ENCODE results near the gene EBF3. TPM values are rescaled to one million over a fixed set of nuclear protein-coding genes. Genes with fewer than 3 reads are reported as not detected.

The EBF3 gene
- total and polyA plus RNA-seq, 2 experiments from 2014 or later, result 0.27 to 0.49 TPM

DNA sequence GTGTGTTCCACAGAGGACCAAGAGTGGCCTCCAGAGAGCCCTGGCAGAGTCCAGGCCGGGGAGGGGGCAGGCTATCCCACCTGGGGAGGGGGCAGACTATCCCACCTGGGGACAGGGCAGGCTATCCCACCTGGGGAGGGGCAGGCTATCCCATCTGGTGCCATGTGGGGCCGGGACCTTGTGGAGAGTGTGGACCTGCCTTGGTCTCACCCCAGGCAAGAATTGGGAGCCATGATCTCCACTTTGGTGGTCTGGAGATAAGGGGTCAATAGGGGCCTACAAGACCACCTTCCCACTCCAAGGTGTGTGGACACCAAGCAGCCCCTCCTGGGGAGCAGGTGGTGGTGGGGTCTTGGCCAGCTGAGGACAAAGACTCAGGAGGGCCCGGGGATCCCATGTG is 138.2 kb downstream of the EBF3 start (continued):
- TF ChIP-seq, protein P1, sequence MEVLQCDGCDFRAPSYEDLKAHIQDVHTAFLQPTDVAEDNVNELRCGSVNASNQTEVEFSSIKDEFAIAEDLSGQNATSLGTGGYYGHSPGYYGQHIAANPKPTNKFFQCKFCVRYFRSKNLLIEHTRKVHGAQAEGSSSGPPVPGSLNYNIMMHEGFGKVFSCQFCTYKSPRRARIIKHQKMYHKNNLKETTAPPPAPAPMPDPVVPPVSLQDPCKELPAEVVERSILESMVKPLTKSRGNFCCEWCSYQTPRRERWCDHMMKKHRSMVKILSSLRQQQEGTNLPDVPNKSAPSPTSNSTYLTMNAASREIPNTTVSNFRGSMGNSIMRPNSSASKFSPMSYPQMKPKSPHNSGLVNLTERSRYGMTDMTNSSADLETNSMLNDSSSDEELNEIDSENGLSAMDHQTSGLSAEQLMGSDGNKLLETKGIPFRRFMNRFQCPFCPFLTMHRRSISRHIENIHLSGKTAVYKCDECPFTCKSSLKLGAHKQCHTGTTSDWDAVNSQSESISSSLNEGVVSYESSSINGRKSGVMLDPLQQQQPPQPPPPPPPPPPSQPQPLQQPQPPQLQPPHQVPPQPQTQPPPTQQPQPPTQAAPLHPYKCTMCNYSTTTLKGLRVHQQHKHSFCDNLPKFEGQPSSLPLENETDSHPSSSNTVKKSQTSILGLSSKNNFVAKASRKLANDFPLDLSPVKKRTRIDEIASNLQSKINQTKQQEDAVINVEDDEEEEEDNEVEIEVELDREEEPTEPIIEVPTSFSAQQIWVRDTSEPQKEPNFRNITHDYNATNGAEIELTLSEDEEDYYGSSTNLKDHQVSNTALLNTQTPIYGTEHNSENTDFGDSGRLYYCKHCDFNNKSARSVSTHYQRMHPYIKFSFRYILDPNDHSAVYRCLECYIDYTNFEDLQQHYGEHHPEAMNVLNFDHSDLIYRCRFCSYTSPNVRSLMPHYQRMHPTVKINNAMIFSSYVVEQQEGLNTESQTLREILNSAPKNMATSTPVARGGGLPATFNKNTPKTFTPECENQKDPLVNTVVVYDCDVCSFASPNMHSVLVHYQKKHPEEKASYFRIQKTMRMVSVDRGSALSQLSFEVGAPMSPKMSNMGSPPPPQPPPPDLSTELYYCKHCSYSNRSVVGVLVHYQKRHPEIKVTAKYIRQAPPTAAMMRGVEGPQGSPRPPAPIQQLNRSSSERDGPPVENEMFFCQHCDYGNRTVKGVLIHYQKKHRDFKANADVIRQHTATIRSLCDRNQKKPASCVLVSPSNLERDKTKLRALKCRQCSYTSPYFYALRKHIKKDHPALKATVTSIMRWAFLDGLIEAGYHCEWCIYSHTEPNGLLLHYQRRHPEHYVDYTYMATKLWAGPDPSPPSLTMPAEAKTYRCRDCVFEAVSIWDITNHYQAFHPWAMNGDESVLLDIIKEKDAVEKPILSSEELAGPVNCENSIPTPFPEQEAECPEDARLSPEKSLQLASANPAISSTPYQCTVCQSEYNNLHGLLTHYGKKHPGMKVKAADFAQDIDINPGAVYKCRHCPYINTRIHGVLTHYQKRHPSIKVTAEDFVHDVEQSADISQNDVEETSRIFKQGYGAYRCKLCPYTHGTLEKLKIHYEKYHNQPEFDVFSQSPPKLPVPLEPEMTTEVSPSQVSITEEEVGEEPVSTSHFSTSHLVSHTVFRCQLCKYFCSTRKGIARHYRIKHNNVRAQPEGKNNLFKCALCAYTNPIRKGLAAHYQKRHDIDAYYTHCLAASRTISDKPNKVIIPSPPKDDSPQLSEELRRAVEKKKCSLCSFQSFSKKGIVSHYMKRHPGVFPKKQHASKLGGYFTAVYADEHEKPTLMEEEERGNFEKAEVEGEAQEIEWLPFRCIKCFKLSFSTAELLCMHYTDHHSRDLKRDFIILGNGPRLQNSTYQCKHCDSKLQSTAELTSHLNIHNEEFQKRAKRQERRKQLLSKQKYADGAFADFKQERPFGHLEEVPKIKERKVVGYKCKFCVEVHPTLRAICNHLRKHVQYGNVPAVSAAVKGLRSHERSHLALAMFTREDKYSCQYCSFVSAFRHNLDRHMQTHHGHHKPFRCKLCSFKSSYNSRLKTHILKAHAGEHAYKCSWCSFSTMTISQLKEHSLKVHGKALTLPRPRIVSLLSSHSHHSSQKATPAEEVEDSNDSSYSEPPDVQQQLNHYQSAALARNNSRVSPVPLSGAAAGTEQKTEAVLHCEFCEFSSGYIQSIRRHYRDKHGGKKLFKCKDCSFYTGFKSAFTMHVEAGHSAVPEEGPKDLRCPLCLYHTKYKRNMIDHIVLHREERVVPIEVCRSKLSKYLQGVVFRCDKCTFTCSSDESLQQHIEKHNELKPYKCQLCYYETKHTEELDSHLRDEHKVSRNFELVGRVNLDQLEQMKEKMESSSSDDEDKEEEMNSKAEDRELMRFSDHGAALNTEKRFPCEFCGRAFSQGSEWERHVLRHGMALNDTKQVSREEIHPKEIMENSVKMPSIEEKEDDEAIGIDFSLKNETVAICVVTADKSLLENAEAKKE (CRISPR knock-in tag; IDR thresholded peaks at IDR 0.05), result no peak
- TF ChIP-seq ZNF331 (CRISPR knock-in tag; IDR thresholded peaks at IDR 0.05; ENCODE audit: low read depth), result no peak

DNA sequence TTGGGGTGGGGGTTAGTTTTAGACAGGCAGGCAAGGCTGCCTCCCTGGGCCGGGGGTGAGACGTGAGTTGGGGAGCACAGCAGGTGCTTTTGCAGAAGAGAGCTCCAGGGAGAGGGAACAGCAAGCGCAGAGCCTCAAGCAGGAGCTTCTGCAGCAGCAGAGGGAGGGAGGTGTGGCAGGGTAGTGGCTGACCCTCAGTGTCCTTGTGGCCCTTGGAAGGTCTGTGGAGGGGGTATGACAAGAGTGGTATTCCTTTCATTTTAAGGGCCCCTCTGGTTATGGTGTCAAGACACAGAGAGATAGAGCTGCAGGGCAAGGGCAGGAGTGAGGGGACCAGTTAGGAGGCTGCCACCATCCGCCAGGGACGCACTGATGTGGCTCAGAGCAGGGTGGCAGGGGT is 138.9 kb downstream of the EBF3 start:
- ATAC-seq (no peak), DNase-seq (ENCODE audit: low spot score) (no peak)
- Histone ChIP-seq H4K20me1 (replicated peaks; ENCODE audit: insufficient read depth) (no peaks in the 10 kb centered on the region), H3K27me3 (ENCODE audit: insufficient read depth) (no peaks in the 10 kb centered on the region), H3K36me3 (ENCODE audit: insufficient read depth) (no peaks in the 10 kb centered on the region), H3F3A (replicated peaks; ENCODE audit: low read depth) (no peaks in the 10 kb centered on the region), H3K9me2 (ENCODE audit: insufficient read depth) (no peaks in the 10 kb centered on the region), H3K4me3 (no peak overlapping the region), H2AFZ (no peak overlapping the region), H3K4me1 (ENCODE audit: insufficient read depth) (no peaks in the 10 kb centered on the region), H3K79me2 (replicated peaks; ENCODE audit: insufficient read depth) (no peaks in the 10 kb centered on the region), H3K27ac (ENCODE audit: low read depth) (no peak overlapping the region), H3K4me2 (no peak overlapping the region)
- no peaks in the 10 kb centered on the region for H3K9me3 Mint-ChIP-seq
- H3K27me3 Mint-ChIP-seq (ENCODE audit: insufficient read depth, low read depth, poor library complexity), result peaks cover 2% of the 10 kb centered on the region
- H3K4me1 Mint-ChIP-seq, result no peaks in the 10 kb centered on the region
- H3K36me3 Mint-ChIP-seq (ENCODE audit: low read depth), result no peaks in the 10 kb centered on the region; the same call in 2 of the 3 replicates
- no peak overlapping the region for H3K27ac Mint-ChIP-seq
- H3K4me3 Mint-ChIP-seq, result no peak overlapping the region
- no peak for TF ChIP-seq EZH2 (IDR thresholded peaks at IDR 0.05; ENCODE audit: low read depth, unreplicated experiment)
- no peak for TF ChIP-seq EZH2phosphoT487 (IDR thresholded peaks at IDR 0.05; ENCODE audit: unreplicated experiment)
- TF ChIP-seq ZNF331 (CRISPR knock-in tag; IDR thresholded peaks at IDR 0.05; ENCODE audit: low read depth), result no peak
- TF ChIP-seq, protein P2, sequence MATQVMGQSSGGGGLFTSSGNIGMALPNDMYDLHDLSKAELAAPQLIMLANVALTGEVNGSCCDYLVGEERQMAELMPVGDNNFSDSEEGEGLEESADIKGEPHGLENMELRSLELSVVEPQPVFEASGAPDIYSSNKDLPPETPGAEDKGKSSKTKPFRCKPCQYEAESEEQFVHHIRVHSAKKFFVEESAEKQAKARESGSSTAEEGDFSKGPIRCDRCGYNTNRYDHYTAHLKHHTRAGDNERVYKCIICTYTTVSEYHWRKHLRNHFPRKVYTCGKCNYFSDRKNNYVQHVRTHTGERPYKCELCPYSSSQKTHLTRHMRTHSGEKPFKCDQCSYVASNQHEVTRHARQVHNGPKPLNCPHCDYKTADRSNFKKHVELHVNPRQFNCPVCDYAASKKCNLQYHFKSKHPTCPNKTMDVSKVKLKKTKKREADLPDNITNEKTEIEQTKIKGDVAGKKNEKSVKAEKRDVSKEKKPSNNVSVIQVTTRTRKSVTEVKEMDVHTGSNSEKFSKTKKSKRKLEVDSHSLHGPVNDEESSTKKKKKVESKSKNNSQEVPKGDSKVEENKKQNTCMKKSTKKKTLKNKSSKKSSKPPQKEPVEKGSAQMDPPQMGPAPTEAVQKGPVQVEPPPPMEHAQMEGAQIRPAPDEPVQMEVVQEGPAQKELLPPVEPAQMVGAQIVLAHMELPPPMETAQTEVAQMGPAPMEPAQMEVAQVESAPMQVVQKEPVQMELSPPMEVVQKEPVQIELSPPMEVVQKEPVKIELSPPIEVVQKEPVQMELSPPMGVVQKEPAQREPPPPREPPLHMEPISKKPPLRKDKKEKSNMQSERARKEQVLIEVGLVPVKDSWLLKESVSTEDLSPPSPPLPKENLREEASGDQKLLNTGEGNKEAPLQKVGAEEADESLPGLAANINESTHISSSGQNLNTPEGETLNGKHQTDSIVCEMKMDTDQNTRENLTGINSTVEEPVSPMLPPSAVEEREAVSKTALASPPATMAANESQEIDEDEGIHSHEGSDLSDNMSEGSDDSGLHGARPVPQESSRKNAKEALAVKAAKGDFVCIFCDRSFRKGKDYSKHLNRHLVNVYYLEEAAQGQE (IDR thresholded peaks at IDR 0.05; ENCODE audit: unreplicated experiment), result no peak
- no peak for TF ChIP-seq ZNF114 (CRISPR knock-in tag; IDR thresholded peaks at IDR 0.05)
- no peak for TF ChIP-seq NANOG (IDR thresholded peaks at IDR 0.05; ENCODE audit: borderline replicate concordance)
- TF ChIP-seq, protein P3, sequence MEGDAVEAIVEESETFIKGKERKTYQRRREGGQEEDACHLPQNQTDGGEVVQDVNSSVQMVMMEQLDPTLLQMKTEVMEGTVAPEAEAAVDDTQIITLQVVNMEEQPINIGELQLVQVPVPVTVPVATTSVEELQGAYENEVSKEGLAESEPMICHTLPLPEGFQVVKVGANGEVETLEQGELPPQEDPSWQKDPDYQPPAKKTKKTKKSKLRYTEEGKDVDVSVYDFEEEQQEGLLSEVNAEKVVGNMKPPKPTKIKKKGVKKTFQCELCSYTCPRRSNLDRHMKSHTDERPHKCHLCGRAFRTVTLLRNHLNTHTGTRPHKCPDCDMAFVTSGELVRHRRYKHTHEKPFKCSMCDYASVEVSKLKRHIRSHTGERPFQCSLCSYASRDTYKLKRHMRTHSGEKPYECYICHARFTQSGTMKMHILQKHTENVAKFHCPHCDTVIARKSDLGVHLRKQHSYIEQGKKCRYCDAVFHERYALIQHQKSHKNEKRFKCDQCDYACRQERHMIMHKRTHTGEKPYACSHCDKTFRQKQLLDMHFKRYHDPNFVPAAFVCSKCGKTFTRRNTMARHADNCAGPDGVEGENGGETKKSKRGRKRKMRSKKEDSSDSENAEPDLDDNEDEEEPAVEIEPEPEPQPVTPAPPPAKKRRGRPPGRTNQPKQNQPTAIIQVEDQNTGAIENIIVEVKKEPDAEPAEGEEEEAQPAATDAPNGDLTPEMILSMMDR (conservative IDR thresholded peaks at IDR 0.05; ENCODE audit: low read depth in 2 of 2), result no peak
- TF ChIP-seq STAT1 (IDR thresholded peaks at IDR 0.05; ENCODE audit: unreplicated experiment), result no peak
- TF ChIP-seq, protein P4, sequence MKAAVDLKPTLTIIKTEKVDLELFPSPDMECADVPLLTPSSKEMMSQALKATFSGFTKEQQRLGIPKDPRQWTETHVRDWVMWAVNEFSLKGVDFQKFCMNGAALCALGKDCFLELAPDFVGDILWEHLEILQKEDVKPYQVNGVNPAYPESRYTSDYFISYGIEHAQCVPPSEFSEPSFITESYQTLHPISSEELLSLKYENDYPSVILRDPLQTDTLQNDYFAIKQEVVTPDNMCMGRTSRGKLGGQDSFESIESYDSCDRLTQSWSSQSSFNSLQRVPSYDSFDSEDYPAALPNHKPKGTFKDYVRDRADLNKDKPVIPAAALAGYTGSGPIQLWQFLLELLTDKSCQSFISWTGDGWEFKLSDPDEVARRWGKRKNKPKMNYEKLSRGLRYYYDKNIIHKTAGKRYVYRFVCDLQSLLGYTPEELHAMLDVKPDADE (IDR thresholded peaks at IDR 0.05), result no peak
- no peak for TF ChIP-seq JUNB (IDR thresholded peaks at IDR 0.05; ENCODE audit: unreplicated experiment)
